GF-D8 (cell line): ENCODE results near the gene MLLT11.

Experiments used
- DNase-seq: peaks from one replicate; lab custom pipeline; 2025; lab: John Stamatoyannopoulos, UW

Gene MLLT11, protein sequence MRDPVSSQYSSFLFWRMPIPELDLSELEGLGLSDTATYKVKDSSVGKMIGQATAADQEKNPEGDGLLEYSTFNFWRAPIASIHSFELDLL

DNA sequence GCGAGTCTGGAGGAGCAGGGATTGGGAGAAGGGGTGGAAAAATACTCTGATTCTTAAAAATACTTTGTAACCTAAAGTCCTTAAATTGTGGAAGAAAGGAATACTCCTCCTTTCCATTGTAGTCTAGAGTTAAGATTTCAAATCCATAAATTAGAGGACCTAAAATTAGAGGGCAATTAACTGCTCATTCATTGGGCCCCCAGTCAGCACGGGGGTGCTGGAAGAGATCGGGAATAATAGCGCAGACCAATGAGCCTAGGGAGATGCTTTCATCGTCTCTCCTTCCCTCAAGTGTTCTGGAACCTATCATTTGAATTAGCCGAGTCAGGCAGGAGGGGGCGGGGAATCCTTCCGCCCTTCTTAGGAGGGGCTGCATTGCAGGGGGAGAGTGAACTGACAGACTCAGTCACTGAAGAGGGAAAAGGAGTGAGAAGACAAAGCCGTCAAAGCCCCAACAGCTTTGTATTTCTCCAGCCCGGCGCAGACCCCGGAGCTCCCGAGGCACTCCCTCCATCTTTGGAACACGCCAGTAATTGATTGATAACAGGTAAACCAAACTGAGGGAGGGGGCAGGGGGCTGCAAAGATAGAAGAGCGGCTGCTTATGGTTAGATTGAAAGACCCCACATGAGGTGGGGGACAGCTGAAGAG lies at the start of gene MLLT11:
Gene MLLT11 (plus strand): TSS at position 391 of the 650 bp plus-strand sequence. CDS start 6,828 bp downstream, outside the sequence.
- no peak for DNase-seq

DNA sequence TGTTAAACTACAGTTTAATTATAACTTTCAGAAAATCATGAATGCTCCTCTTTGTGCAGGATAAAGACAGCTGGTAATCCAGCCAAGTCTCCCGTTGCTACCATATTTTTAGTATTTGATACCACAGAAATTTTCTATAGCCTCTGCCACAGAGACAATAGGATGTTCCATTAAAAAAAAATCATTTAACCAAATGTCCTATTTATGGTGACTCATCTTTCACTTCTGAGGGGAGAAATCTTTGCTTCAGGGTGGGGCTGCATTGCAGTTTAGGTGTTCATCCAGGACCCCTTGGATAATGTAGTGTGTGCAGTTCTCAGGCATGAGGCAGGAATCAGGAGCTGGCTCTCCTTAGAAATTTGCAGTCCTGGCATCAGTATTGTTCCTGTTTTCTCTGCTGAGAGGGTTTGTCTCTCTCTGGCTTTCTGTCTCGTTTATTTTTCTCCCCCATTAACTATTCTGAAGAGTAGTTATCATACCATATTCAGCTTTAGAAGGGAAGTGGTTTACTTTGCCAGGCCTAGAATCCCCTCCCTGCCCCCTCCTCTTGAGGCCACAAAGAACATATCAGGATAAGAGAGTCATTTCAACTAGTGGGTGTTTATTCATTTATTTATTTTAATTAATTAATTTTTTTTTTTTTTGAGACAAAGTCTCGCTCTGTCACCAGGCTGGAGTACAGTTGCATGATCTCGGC lies 48.9 kb upstream of the MLLT11 start:
- DNase-seq: no peak

DNA sequence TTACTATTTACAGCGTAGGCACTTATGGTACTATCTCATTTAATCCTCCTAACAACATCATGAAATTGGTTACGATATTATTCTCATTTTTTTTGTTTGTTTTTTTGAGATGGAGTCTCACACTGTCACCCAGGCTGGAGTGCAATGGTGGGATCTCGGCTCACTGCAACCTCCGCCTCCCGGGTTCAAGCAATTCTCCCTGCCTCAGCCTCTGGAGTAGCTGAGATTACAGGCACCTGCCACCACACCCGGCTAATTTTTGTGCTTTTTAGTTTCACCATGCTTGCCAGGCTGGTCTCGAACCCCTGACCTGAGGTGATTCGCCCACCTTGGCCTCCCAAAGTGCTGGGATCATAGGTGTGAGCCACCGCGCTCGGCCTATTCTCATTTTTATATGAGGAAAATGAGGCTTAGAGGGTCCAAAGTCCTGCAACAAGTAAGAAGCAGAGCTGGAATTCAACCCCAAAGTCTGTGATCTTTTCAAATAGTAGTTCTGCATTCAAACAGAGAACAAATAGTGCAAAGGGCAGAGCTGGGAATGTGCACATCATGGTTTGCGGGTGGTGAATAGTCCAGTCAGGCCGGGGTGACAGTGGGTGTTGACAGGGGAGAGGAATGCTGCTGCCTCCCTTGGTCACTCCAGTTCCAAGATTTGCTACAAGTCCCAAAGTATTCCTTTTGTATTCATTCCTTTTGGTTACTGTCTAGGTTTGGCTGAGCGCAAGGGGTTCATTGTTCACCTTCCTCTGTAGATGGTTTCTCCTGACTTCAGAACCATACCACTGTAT lies 47.3 kb upstream of the MLLT11 start:
- no peak for DNase-seq

DNA sequence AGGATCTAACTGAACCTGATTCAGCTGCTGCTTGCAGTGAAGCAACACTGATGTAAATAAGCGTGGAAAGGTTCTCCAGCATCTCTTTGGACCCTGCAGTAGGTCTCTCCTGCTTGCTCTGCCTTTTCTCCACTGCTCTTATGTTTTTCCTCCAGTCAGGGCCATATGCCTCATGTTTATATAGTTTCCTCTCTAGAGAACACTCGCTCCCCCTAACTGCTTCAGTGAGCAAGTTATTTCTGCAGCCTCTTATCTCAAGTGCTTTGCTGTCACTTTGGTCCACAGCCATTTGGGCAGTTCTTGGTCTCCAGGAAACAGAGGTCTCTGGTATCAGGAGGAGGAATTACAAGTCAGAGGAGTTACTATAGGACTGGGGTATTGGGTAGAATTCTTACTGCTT lies 46.7 kb upstream of the MLLT11 start:
- peak; percentile 22 for DNase-seq

DNA sequence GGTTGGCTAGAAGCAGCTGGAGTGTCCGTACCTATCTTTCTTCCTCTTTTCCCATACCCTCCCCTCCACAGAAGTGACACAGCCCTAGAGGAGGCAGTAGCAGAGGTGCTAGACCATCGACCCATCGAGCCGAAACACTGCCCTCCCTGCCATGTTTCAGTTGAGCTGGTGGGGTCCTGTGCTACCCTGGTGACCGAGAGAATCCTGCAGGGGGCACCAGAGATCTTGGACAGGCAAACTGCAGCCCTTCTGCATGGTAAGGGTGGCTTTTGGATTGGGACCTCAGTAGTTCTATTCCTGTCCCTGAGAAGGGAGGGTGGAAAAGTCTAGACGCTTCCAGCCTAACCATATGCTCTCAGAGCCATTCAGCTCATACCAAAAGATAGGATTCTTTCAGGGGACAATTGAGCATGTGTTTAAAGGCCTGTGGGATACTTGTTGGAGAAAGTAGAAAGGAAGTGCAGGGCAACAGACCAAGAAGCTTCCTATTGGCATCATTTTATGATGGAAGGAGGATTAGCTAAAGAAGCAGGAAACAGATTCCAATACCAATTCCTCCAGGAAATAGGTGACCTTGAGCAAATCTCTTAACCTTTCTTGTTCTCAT lies 35.6 kb upstream of the MLLT11 start:
- DNase-seq: peak; percentile 45

DNA sequence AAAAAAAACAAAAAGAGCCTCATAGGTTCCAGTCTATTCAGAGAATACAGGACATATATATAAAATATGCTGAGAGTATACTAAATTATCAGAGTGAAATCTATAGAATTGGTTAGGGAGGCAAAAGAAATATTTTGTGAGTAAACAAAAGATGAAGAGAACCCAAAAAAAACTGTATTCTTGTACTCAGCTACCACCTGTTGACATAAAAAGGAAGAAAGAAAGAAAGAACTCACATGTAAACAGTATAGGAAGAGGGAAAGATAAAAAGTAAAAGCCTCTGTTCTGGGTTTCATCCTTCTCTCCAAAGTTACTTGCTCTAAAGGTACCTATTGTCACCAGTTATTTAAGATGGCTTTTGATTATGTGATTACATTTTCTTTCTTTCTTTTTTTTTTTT lies 33.7 kb upstream of the MLLT11 start:
- DNase-seq: no peak

DNA sequence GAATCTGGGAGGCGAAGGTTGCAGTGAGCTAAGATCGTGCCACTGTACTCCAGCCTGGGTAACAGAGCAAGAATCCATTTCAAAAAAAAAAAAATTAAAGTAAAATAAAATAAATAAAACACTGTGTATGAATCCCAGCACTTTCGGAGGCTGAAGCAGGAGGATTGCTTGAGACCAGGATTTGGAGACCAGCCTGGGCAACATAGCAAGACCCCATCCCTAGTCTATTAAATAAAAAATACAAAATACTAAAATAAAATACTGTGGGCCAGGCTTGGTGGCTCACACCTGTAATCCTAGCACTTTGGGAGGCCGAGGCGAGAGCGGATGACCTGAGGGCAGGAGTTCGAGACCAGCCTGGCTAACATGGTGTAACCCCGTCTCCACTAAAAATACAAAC lies 28.0 kb upstream of the MLLT11 start:
- no peak for DNase-seq

DNA sequence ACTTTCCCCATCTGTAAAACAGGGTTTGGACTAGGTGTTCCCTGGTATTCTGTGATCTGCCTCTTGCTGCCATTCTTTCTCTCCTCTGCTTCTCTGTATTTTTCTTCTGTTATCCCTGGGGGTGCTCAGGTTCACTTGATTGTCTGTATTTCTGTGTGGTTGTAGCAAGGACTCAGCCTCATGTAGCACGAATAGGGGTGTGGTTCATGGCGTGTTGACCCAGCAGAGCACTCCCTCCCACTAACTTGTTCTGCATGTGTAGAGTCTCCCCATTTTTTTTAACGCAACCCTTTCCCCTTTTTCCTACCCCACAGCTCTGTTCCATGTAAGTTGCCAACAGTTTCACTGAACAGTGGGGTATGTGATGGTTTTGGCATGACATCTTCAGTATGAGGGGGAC lies 25.0 kb upstream of the MLLT11 start:
- no peak for DNase-seq

DNA sequence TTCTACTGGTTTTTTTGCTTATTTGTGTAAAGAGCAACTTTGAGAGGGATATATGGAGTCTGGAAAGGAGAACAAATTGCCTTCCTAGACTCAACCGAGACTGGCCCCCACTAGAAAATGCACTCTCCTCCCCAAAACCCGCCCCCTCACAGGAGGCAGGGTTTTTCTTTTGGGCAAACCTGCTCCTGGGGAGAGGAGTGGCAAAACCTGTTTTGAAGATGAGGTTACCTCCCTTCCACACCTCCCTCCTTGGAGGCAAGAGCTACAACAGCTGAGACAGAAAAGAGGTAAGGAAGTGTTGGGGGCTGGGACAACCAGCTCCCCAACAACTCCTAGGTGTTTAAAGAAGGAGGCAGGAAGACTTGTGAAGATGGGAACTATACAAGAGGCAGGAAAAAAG lies 23.8 kb upstream of the MLLT11 start, which contains the start of gene BNIPL:
Gene BNIPL (plus strand): TSS at position 231 of the 400 bp plus-strand sequence. CDS start 140 bp downstream, at position 371.
- no peak for DNase-seq

DNA sequence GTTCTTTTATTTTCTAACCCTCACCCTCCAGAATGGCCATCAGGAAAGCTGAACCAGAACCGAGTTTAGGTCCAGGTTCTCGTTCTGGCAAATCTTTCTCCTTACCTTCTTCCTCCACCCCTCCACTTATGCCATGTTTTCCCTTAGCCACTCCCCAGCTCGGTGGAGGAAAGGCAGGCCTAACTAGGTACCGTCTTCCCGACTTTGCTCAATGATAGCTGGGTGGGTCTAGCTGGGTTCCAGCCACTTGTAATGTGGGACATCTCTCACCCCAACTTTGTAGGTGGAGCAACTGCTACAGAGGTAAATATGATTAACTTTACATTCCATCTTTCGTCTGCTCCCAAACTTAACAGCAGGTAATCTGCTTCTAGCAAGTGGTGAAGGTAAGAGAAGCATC lies 23.2 kb upstream of the MLLT11 start:
- no peak for DNase-seq

DNA sequence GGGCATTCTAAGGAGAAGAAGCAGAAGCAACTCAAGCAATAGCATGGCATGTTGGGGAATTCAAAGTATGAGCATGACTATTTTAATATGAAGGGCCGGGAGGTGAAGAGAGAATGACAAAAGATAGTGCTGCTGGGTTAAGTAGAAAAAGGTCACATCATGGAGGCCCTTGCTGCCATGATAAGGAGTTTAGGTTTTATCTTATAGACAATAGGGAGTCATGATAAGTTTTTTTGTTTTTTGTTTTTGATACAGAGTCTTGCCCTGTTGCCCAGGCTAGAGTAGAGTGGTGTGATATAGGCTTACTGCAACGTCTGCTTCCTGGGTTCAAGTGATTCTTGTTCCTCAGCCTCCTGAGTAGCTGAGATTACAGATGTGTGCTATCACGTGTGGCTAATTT lies 20.7 kb upstream of the MLLT11 start:
- no peak for DNase-seq

DNA sequence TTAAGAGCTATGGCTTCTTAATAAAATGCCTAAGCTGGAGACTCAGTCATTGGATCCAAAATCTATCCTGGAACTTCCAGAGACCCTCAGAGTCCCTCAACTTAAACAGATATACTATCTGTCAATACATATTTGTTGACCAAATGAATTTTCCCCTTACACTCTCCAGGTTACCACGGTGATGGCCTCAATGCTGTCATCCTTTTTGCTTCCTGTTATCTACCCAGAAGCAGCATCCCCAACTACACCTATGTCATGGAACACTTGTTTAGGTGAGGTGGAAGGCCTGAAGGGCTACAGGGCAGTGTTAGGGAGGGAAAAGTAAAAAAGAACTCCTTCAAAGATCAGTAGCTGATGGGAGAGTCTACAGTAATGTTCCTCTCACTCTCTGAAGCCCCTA lies 17.0 kb upstream of the MLLT11 start:
- DNase-seq: no peak

DNA sequence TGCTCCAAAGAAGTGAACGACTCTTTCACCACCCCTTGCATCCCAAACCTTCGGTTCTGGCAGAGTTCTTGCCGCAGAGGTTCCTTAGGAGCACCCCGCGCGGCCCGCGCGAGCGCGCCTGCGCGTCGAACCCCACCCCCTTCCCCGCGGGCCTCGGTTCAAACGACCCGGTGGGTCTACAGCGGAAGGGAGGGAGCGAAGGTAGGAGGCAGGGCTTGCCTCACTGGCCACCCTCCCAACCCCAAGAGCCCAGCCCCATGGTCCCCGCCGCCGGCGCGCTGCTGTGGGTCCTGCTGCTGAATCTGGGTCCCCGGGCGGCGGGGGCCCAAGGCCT lies 12.6 kb upstream of the MLLT11 start, which contains the start of gene C1orf56:
Gene C1orf56 (plus strand): TSS at position 161 of the 334 bp plus-strand sequence. CDS start 97 bp downstream, at position 258.
- no peak for DNase-seq

DNA sequence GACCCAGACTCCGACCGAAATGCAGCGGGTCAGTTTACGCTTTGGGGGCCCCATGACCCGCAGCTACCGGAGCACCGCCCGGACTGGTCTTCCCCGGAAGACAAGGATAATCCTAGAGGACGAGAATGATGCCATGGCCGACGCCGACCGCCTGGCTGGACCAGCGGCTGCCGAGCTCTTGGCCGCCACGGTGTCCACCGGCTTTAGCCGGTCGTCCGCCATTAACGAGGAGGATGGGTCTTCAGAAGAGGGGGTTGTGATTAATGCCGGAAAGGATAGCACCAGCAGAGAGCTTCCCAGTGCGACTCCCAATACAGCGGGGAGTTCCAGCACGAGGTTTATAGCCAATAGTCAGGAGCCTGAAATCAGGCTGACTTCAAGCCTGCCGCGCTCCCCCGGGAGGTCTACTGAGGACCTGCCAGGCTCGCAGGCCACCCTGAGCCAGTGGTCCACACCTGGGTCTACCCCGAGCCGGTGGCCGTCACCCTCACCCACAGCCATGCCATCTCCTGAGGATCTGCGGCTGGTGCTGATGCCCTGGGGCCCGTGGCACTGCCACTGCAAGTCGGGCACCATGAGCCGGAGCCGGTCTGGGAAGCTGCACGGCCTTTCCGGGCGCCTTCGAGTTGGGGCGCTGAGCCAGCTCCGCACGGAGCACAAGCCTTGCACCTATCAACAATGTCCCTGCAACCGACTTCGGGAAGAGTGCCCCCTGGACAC lies 12.1 kb upstream of the MLLT11 start:
- no peak for DNase-seq

DNA sequence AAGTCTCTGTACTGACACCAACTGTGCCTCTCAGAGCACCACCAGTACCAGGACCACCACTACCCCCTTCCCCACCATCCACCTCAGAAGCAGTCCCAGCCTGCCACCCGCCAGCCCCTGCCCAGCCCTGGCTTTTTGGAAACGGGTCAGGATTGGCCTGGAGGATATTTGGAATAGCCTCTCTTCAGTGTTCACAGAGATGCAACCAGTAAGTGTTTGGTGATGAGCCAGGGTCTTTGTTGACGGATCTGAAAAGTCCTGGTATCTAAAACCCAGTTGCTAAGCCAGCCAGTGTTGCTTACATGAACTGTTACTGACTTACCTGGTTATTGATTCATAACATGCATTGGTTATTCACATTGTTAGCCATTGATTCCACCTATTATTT lies 11.6 kb upstream of the MLLT11 start:
- no peak for DNase-seq

DNA sequence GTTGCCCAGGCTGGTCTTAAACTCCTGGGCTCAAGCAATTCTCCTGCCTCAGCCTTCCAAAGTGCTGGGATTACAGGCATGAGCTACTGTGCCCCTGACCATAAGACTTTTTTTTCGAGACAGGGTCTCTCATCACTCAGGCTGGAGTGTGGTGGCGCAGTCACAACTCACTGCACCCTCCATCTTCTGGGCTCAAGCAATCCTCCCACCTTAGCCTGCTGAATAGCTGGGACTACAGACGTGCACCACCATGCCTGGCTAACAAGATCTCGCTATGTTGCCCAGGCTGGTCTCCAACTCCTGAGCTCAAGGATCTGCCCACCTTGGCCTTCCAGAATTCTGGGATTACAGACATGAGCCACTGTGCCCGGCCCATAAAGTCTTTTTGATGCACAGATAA lies 10.7 kb upstream of the MLLT11 start:
- DNase-seq: no peak

DNA sequence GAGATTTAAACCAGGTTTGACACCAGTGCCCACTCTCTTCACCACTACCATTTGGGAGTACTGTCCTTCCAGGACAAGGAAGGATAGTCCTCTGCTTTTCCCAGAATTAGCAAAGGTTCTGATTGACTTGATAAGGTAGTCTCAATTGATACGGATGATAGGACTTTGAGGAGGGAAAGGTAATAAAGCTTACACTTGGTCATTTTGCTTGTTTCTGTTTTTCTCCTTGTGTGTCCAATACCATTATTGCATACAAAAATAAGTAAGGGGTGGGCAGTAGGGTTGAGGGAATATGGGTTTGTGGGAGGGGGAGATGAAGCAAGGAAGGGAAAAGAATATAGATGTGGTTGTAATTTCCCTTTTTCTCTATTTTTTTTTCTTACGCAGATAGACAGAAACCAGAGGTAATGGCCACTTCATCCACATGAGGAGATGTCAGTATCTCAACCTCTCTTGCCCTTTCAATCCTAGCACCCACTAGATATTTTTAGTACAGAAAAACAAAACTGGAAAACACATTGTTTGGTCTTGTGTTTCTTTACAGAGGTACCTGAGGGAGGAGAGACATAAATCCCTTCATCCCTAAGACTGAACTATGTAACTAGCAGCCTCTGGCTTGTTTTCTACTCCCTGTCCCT lies 10.0 kb upstream of the MLLT11 start:
- no peak for DNase-seq

DNA sequence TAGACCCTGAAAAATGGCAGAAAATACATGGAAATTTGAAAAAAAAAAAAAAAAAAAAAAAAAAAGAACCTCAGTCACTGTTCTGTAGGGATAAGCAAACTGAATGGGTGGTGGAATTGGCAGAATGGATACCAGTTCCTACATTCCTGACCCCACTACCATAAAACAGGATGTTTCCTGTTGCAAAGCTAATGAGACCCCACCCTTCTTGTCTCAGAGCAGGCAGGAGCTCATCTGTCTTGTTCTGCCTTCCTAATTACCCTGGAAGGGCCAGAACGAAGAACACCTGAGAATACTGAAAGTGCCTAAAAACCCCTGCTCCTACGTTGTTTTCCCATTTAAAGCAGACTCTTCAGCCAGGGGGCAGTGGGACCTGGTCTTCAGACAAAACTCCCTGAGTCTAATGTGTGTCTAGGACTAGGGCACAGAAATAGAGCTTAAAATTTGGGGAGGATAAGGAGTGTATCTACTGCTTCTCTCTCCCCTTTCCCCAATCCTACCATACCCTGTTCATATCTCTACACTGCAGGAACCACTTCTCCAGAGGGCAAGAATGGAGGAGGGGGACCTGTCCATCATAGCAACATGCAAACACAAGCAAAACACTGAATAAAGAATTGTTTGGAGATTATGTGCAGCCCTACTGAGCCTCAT lies 8.7 kb upstream of the MLLT11 start:
- no peak for DNase-seq

DNA sequence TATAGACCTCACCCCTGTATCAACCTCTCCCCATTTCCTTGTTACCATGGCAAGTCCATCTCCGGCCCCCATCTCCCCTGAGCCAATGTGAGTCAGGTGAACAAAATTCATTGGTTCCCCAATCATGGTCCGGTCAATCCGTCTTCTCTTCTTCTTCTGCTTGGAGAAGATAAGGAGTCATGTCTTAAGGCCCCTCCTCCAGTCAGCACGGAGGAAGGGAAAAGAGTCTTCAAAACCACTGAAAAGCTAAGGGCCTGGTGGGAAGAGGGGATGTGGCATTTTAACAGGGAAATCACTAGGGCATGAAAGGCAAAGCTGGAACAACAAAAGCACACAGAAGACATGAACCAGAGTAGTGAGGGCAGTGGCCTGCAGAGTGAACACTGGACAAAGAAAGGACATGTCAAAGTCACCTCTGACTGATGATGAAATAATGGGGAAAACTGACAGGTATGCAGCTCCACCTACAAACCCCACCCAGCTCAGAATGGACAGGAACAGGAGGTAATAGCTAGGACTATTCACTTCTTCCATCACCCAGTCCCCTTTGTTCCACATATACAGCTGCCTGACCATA lies 5.1 kb upstream of the MLLT11 start:
- DNase-seq: no peak

DNA sequence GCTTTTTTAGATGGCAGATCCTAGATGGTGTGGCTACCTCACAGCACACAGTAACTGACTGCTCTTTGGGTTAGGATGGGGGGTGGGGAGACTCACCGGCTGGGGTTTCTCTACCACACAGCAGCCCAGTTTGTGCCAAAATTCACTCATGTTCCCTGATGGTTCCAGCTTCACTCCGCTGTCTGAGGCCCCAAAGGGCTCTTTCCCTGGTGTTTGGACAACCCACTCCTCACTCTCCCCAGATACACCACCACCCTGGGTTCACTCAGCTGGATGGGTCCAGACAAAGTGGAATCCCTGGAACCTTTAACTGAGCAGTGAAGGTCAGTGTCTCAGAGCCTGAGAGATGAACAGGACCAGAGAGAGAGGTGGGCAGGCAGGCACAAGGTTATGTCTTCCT lies 4.6 kb upstream of the MLLT11 start:
- no peak for DNase-seq
